ENCODE measurements around the gene ANGPTL8. TPM values are rescaled to one million over a fixed set of nuclear protein-coding genes. Genes with fewer than 3 reads are reported as not detected.

The ANGPTL8 gene
- total RNA-seq, 1 donor from 2014 or later = 0.25 TPM

GRCh38 chr19:11227195-11227886 lies 12.1 kb upstream of the ANGPTL8 start:
- Mint-ChIP-seq H3K4me3 (no peak overlapping the region), H3K27ac (no peak overlapping the region), H3K27me3 (ENCODE audit: low read depth) (no peaks in the 10 kb centered on the region), H3K36me3 (peaks cover 17% of the 10 kb centered on the region), H3K4me1 (no peaks in the 10 kb centered on the region), H3K9me3 (peaks cover 2% of the 10 kb centered on the region)
- TF ChIP-seq CTCF (IDR thresholded peaks at IDR 0.05; ENCODE audit: unreplicated experiment) = no peak
- DNase-seq (ENCODE audit: low spot score in 2 of 2, unreplicated experiment in 2 of 2) = no peak

GRCh38 chr19:11230621-11231386 lies 8.6 kb upstream of the ANGPTL8 start:
- no peaks in the 10 kb centered on the region for H3K9me3 Mint-ChIP-seq
- no peaks in the 10 kb centered on the region for H3K4me1 Mint-ChIP-seq
- peaks cover 11% of the 10 kb centered on the region for H3K36me3 Mint-ChIP-seq
- no peak for TF ChIP-seq CTCF (IDR thresholded peaks at IDR 0.05; ENCODE audit: unreplicated experiment)
- no peak overlapping the region for H3K4me3 Mint-ChIP-seq
- no peak for DNase-seq (ENCODE audit: low spot score in 2 of 2, unreplicated experiment in 2 of 2)
- H3K27me3 Mint-ChIP-seq (ENCODE audit: low read depth) = no peaks in the 10 kb centered on the region
- no peak overlapping the region for H3K27ac Mint-ChIP-seq

- Mint-ChIP-seq H3K4me1 (no peaks in the 10 kb centered on the region), H3K27me3 (ENCODE audit: low read depth) (no peaks in the 10 kb centered on the region), H3K36me3 (peaks cover 7% of the 10 kb centered on the region), H3K27ac (no peak overlapping the region), H3K4me3 (no peak overlapping the region), H3K9me3 (no peaks in the 10 kb centered on the region)
- no peak for TF ChIP-seq CTCF (IDR thresholded peaks at IDR 0.05; ENCODE audit: unreplicated experiment)
- no peak for DNase-seq (ENCODE audit: low spot score in 2 of 2, unreplicated experiment in 2 of 2)
These were observed 6.9 kb upstream of the ANGPTL8 start for GRCh38 chr19:11232555-11232954.

GRCh38 chr19:11233073-11233472 lies 6.3 kb upstream of the ANGPTL8 start:
- Mint-ChIP-seq H3K9me3 (no peaks in the 10 kb centered on the region), H3K27me3 (ENCODE audit: low read depth) (no peaks in the 10 kb centered on the region), H3K4me1 (no peaks in the 10 kb centered on the region), H3K4me3 (no peak overlapping the region), H3K27ac (no peak overlapping the region), H3K36me3 (peaks cover 8% of the 10 kb centered on the region)
- no peak for DNase-seq (ENCODE audit: low spot score in 2 of 2, unreplicated experiment in 2 of 2)
- no peak for TF ChIP-seq CTCF (IDR thresholded peaks at IDR 0.05; ENCODE audit: unreplicated experiment)

- Mint-ChIP-seq H3K4me1 (no peaks in the 10 kb centered on the region), H3K27me3 (ENCODE audit: low read depth) (no peaks in the 10 kb centered on the region), H3K9me3 (no peaks in the 10 kb centered on the region), H3K4me3 (no peak overlapping the region), H3K27ac (no peak overlapping the region), H3K36me3 (peaks cover 17% of the 10 kb centered on the region)
- no peak for TF ChIP-seq CTCF (IDR thresholded peaks at IDR 0.05; ENCODE audit: unreplicated experiment)
- DNase-seq (ENCODE audit: low spot score in 2 of 2, unreplicated experiment in 2 of 2) = no peak
These were observed 4.8 kb upstream of the ANGPTL8 start for GRCh38 chr19:11234486-11235075.

All from mesothelial cell of epicardium (in vitro differentiated cells).